Osteoblast (primary cell): ENCODE measurements around the gene ADCY9. TPM values are rescaled to one million over a fixed set of nuclear protein-coding genes. Genes with fewer than 3 reads are reported as not detected.
"Not testable (repeated sequence)": the region's sequence is repeated elsewhere in the genome, so short reads cannot be mapped to it uniquely, and the experiment has no call there.

Experiments
- DNase-seq: peaks from one replicate; pipeline ENCODE4 v3.0.0; 2011; ENCODE audit warnings: low spot score, mixed read lengths; ENCODE audit not compliant: insufficient read length; ENCODE audit errors: missing footprints
- H2AFZ ChIP-seq: 2 replicates; pipeline ENCODE4 v1.6.0; 2011; ENCODE audit warnings: mild to moderate bottlenecking, low read length
- H3K27ac ChIP-seq: 2 replicates; pipeline ENCODE4 v1.5.1; 2011; ENCODE audit warnings: mild to moderate bottlenecking, low read depth, low read length, moderate library complexity
- H3K27me3 ChIP-seq: 2 replicates; pipeline ENCODE4 v1.6.0; 2012; ENCODE audit warnings: mild to moderate bottlenecking, control low read depth, inconsistent platforms, low read length, moderate library complexity; ENCODE audit not compliant: insufficient read depth
- H3K36me3 ChIP-seq: 2 replicates; pipeline ENCODE4 v1.5.1; 2011; ENCODE audit warnings: mild to moderate bottlenecking, low read length, control low read depth, moderate library complexity; ENCODE audit not compliant: insufficient read depth
- H3K4me1 ChIP-seq: 2 replicates; pipeline ENCODE4 v1.5.1; 2011; ENCODE audit warnings: mild to moderate bottlenecking, low read length, control low read depth, moderate library complexity; ENCODE audit not compliant: insufficient read depth
- H3K4me2 ChIP-seq: 2 replicates; pipeline ENCODE4 v1.6.0; 2011; ENCODE audit warnings: mild to moderate bottlenecking, low read length; ENCODE audit not compliant: insufficient read depth
- H3K4me3 ChIP-seq: fragments of 200-600 bp; sonication (generic); 3 replicates; pipeline ENCODE4 v1.5.1; 2012; ENCODE audit warnings: mild to moderate bottlenecking, low read length, inconsistent platforms; ENCODE audit not compliant: insufficient read depth
- H3K79me2 ChIP-seq: 2 replicates; pipeline ENCODE4 v1.6.0; 2012; ENCODE audit warnings: mild to moderate bottlenecking, low read length, control low read depth, inconsistent platforms; ENCODE audit not compliant: insufficient read depth
- H3K9me3 ChIP-seq: 2 replicates; pipeline ENCODE4 v1.5.1; 2011; ENCODE audit warnings: low read depth, low read length, control low read depth
- H4K20me1 ChIP-seq: 2 replicates; pipeline ENCODE4 v1.6.0; 2012; ENCODE audit warnings: mild to moderate bottlenecking, low read length, control low read depth; ENCODE audit not compliant: insufficient read depth
- total RNA-seq: library from RNA; depleted of rRNA; stranded (reverse); fragments of >200 nt; gene quantifications from 2 replicates; pipeline ENCODE4 v1.2.3, GENCODE V29; 2012
- TF ChIP-seq, protein P1 (sequence below): IDR thresholded peaks from 2 replicates; pipeline ENCODE4 v1.5.1; 2011; ENCODE audit warnings: mild to moderate bottlenecking, low read depth, low read length, moderate library complexity; ENCODE audit errors: extremely low read depth

ADCY9 gene
- total RNA-seq, 1 donor, result 29.3 TPM

DNA sequence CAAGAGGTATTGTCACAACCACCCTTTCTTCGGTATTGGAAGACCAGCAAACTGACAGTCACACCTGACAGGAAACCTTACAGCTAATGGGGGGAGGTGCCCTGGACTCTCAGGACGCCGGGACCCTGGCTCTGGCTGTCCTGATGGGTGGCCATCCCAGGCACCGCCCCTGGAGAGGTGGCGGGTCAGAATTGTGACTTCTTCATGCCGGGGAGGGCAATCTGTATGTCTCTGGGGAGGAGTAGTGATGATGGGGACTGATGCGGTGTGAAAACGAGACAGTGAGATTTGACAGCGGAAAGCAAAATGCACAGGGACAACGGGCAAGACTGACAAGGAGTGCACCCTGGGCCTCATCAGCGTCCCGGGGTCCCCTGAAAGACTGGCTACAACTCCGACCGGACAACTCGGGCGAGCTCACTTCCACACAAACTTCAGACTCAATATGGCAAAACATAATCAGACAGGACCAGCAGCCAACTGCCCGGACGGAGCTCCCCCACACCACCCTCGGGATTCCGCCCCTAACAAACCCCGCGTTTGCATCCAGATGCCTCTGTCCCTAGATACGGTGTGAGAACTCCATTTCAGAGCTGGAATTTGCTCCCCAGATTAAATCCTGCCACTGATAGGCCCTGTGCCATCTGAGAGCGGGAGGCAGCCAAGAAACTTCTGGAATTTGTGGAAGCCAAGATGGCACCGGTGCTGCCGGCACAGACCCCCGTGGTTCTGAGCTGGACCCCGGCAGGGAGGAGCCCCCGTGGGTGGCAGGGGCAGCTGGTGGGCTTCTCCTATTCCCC lies 152.2 kb downstream of the ADCY9 start:
- Histone ChIP-seq H3K27ac (no peak overlapping the region), H3K4me2 (no peak overlapping the region), H2AFZ (no peak overlapping the region), H3K36me3 (peaks cover 4% of the 10 kb centered on the region), H3K4me1 (peaks cover 15% of the 10 kb centered on the region), H3K27me3 (no peaks in the 10 kb centered on the region), H3K4me3 (no peak overlapping the region), H3K79me2 (no peaks in the 10 kb centered on the region), H4K20me1 (no peaks in the 10 kb centered on the region), H3K9me3 (no peaks in the 10 kb centered on the region)
- TF ChIP-seq, protein P1, sequence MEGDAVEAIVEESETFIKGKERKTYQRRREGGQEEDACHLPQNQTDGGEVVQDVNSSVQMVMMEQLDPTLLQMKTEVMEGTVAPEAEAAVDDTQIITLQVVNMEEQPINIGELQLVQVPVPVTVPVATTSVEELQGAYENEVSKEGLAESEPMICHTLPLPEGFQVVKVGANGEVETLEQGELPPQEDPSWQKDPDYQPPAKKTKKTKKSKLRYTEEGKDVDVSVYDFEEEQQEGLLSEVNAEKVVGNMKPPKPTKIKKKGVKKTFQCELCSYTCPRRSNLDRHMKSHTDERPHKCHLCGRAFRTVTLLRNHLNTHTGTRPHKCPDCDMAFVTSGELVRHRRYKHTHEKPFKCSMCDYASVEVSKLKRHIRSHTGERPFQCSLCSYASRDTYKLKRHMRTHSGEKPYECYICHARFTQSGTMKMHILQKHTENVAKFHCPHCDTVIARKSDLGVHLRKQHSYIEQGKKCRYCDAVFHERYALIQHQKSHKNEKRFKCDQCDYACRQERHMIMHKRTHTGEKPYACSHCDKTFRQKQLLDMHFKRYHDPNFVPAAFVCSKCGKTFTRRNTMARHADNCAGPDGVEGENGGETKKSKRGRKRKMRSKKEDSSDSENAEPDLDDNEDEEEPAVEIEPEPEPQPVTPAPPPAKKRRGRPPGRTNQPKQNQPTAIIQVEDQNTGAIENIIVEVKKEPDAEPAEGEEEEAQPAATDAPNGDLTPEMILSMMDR, result no peak
- no peak for DNase-seq

DNA sequence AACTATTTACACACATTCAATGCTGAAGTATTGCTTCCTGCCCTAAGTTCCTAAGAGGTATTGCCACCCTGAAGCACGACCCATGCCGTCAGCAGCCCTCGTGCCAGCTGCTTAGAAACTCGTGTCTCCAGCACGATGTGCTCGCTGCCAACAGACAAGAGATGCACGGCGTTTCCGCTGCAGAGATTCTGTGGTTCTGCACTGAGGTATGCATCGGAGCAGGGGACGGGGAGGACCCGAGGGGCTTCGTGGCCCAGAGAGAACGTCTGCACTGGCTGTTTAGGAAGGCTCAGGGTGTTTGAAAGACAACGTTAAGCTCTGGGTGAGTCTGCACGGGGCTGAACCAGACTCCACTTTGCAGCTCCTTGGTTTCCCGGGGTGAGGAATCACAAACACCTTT lies 153.0 kb downstream of the ADCY9 start:
- H3K36me3 ChIP-seq, result peaks cover 4% of the 10 kb centered on the region
- DNase-seq, result no peak
- H3K27me3 ChIP-seq, result no peaks in the 10 kb centered on the region
- H3K4me3 ChIP-seq, result no peak overlapping the region
- no peak overlapping the region for H2AFZ ChIP-seq
- H3K4me2 ChIP-seq, result no peak overlapping the region
- no peaks in the 10 kb centered on the region for H3K9me3 ChIP-seq
- peaks cover 15% of the 10 kb centered on the region for H3K4me1 ChIP-seq
- no peaks in the 10 kb centered on the region for H3K79me2 ChIP-seq
- no peaks in the 10 kb centered on the region for H4K20me1 ChIP-seq
- TF ChIP-seq, protein P1, result no peak
- no peak overlapping the region for H3K27ac ChIP-seq

DNA sequence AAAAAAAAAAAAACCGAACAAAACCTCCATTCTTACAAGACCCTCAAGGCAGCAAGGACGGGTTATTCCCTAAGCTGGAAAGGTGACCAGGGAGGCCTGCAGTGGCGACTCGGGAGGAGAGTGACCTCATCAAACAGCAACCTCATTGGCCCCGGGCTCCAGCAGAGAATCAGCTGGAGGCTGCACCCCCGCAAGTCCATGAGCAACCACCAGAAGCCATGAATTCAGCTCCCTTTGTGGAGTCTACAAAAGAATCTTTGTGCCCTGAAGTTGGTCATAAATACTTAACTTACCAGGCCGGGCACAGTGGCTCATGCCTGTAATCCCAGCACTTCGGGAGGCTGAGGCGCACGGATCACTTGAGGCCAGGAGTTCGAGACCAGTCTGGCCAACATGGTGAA lies 154.8 kb downstream of the ADCY9 start:
- TF ChIP-seq, protein P1, result no peak
- Histone ChIP-seq H3K4me2 (peak overlapping the region; percentile 92), H3K27ac (peak overlapping the region; percentile 94), H3K4me3 (peak overlapping the region; percentile 76), H3K27me3 (no peaks in the 10 kb centered on the region), H3K79me2 (no peaks in the 10 kb centered on the region), H2AFZ (peak overlapping the region; percentile 80), H3K4me1 (peaks cover 15% of the 10 kb centered on the region), H3K9me3 (no peaks in the 10 kb centered on the region), H3K36me3 (peaks cover 4% of the 10 kb centered on the region), H4K20me1 (no peaks in the 10 kb centered on the region)
- peak; percentile 74 for DNase-seq

DNA sequence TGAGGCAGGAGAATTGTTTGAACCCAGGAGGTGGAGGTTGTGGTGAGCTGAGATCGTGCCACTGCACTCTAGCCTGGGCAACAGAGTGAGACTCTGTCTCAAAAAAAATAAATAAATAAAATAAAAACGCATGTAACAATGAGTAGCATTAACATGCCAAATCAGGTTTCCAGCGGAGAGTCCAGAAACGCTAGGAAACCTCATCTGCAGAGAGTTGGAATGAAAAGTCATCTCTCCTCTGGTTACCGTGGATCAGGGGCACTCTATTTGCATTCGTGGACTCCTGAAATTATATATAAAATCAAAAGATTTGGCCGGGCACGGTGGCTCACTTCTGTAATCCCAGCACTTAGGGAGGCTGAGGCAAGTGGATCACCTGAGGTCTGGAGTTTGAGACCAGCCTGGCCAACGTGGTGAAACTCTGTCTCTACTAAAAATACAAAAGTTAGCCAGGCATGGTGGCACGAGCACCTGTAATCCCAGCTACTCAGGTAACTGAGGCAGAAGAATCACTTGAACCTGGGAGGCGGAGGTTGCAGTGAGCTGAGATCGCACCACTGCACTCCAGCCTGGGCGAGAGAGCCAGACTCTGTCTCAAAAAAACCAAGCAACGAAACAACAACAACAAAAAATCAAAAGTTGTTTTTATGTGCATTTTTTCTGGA lies 156.2 kb downstream of the ADCY9 start:
- peak overlapping the region; percentile 94 for H3K27ac ChIP-seq
- H3K79me2 ChIP-seq, H3K36me3 ChIP-seq, DNase-seq, H3K27me3 ChIP-seq, H3K9me3 ChIP-seq, H4K20me1 ChIP-seq: not testable (repeated sequence)
- peak overlapping the region; percentile 92 for H3K4me2 ChIP-seq
- peak overlapping the region; percentile 80 for H2AFZ ChIP-seq
- H3K4me1 ChIP-seq, result peaks cover 15% of the 10 kb centered on the region
- peak overlapping the region; percentile 76 for H3K4me3 ChIP-seq
